GM12878 (cell line): Measurements from ENCODE around the gene DNAJC5. TPM values are rescaled to one million over a fixed set of nuclear protein-coding genes. Genes with fewer than 3 reads are reported as not detected.

Experiments used
- ATAC-seq: fragments of 200-7000 bp; cut with Tn5 transposase; 3 replicates; pipeline ENCODE4 v1.9.1; 2020; ENCODE audit warnings: mild to moderate bottlenecking, moderate library complexity
- BruUV-seq: library from RNA; stranded (reverse); fragments of 400-500 nt; replicated peaks from 2 replicates; lab custom pipeline; 2021; lab: Mats Ljungman, UMichigan
- CTCF ChIA-PET: fragments of 300-600 bp; sonication (Branson Sonifier 250); formaldehyde crosslinking; extraction: SDS; loops from one replicate; lab custom pipeline; 2021; ENCODE audit warnings: inconsistent platforms; lab: Yijun Ruan, JAX
- POLR2A ChIA-PET: fragments of 350-600 bp; formaldehyde crosslinking; extraction: SDS; loops from one replicate; lab custom pipeline; 2021; ENCODE audit warnings: inconsistent platforms; lab: Charles Lee
- RAD21 ChIA-PET: fragments of 300-600 bp; sonication (Branson Sonifier 250); formaldehyde crosslinking; loops from one replicate; lab custom pipeline; 2023; ENCODE audit warnings: antibody characterized with exemption; ENCODE audit not compliant: unreplicated experiment; lab: Charles Lee
- SMC1A ChIA-PET: fragments of 300-600 bp; sonication (Branson Sonifier 250); formaldehyde crosslinking; loops from one replicate; lab custom pipeline; 2023; ENCODE audit not compliant: unreplicated experiment, uncharacterized antibody; lab: Charles Lee
- DNase-seq: peaks from one replicate; pipeline ENCODE4 v3.0.0-alpha.2; 2011; ENCODE audit warnings: low read depth, low spot score
- FAIRE-seq: peaks from 3 replicates; lab custom pipeline; 2011; peaks lifted over from hg19 to GRCh38; lab: Jason Lieb, UNC
- H2AFZ ChIP-seq: 2 replicates; pipeline ENCODE4 v1.6.0; 2011; ENCODE audit warnings: low read depth, low read length, control low read depth; ENCODE audit not compliant: control insufficient read depth
- H3K27ac ChIP-seq: 2 replicates; pipeline ENCODE4 v1.5.1; 2011; ENCODE audit warnings: control low read depth; ENCODE audit not compliant: control insufficient read depth, insufficient read depth
- H3K27me3 ChIP-seq, 2 experiments: replicated peaks in 1 of 2; 2 replicates each; pipeline versions ENCODE4 v1.6.0 to v1.6.1; 2011; ENCODE audit warnings: low read length in 1 of 2; ENCODE audit not compliant: control insufficient read depth in 2 of 2, insufficient read depth in 2 of 2
- H3K36me3 ChIP-seq, 2 experiments: 2 replicates each; pipeline ENCODE4 v1.5.1; 2011; ENCODE audit warnings: low read length in 1 of 2; ENCODE audit not compliant: control insufficient read depth in 2 of 2, insufficient read depth in 2 of 2
- H3K4me1 ChIP-seq: 2 replicates; pipeline ENCODE4 v1.6.1; 2011; ENCODE audit warnings: mild to moderate bottlenecking, low read length, moderate library complexity, mixed read lengths; ENCODE audit not compliant: control insufficient read depth, insufficient read depth
- H3K4me2 ChIP-seq: 2 replicates; pipeline ENCODE4 v1.6.0; 2011; ENCODE audit warnings: control low read depth; ENCODE audit not compliant: control insufficient read depth, insufficient read depth
- H3K4me3 ChIP-seq: fragments of 200-600 bp; sonication (generic); 2 replicates; pipeline ENCODE4 v1.5.1; 2016
- H3K79me2 ChIP-seq: 2 replicates; pipeline ENCODE4 v1.6.0; 2011; ENCODE audit warnings: low read length; ENCODE audit not compliant: control insufficient read depth, insufficient read depth
- H3K9ac ChIP-seq: 2 replicates; pipeline ENCODE4 v1.8.0; 2011; ENCODE audit warnings: low read length, control low read depth, mixed read lengths; ENCODE audit not compliant: control insufficient read depth, insufficient read depth
- H3K9me3 ChIP-seq: replicated peaks from 3 replicates; pipeline ENCODE4 v1.5.1; 2011; ENCODE audit warnings: mild to moderate bottlenecking, low read length; ENCODE audit not compliant: control insufficient read depth, insufficient read depth
- H4K20me1 ChIP-seq: 2 replicates; pipeline ENCODE4 v1.6.0; 2011; ENCODE audit not compliant: control insufficient read depth, insufficient read depth
- ASH2L ChIP-seq: fragments of 300-600, 200-600 bp; sonication (generic); IDR thresholded peaks from 2 replicates; pipeline ENCODE4 v1.6.1; 2017; ENCODE audit warnings: low read depth, mild to moderate bottlenecking, borderline replicate concordance
- BRCA1 ChIP-seq: IDR thresholded peaks from 2 replicates; pipeline ENCODE4 v1.6.1; 2011; ENCODE audit warnings: low read depth, low read length, improper control_type of control experiment
- FOXK2 ChIP-seq: fragments of 450-650 bp; IDR thresholded peaks from 2 replicates; pipeline ENCODE4 v1.6.1; 2017; ENCODE audit warnings: mild to moderate bottlenecking, moderate library complexity
- NR2C2 ChIP-seq: IDR thresholded peaks from 2 replicates; pipeline ENCODE4 v1.6.1; 2011; ENCODE audit warnings: borderline replicate concordance, low read depth; ENCODE audit not compliant: control insufficient read depth, insufficient read length
- POLR2A ChIP-seq: IDR thresholded peaks from 2 replicates; pipeline ENCODE4 v1.6.1; 2011; ENCODE audit warnings: low read depth, mild to moderate bottlenecking, low read length
- POLR2AphosphoS5 ChIP-seq: IDR thresholded peaks from 2 replicates; pipeline ENCODE4 v1.6.1; 2011; ENCODE audit warnings: mild to moderate bottlenecking, low read length, inconsistent platforms
- RAD21 ChIP-seq: IDR thresholded peaks from 2 replicates; pipeline ENCODE4 v1.6.1; 2011; ENCODE audit warnings: mild to moderate bottlenecking, low read depth, low read length, moderate library complexity; ENCODE audit not compliant: insufficient read depth
- SMAD5 ChIP-seq: IDR thresholded peaks from 2 replicates; pipeline ENCODE4 v1.6.1; 2016; ENCODE audit warnings: antibody characterized with exemption, low read depth
- SREBF1 ChIP-seq: IDR thresholded peaks from 2 replicates; pipeline ENCODE4 v1.6.1; 2012; ENCODE audit warnings: mild to moderate bottlenecking, low read length
- TCF7 ChIP-seq: IDR thresholded peaks from 2 replicates; pipeline ENCODE4 v1.6.1; 2014; ENCODE audit warnings: antibody characterized with exemption, borderline replicate concordance
- YBX1 ChIP-seq: fragments of 450-650 bp; IDR thresholded peaks from 2 replicates; pipeline ENCODE4 v1.6.1; 2016; ENCODE audit warnings: antibody characterized with exemption
- ZBTB4 ChIP-seq: fragments of 450-650 bp; formaldehyde crosslinking; IDR thresholded peaks from 2 replicates; pipeline ENCODE4 v1.4.0; 2022; ENCODE audit warnings: mild to moderate bottlenecking, moderate library complexity
- WGBS: methylation state at CpG from one replicate; pipeline ENCODE4 v1.1.6; 2016; ENCODE audit warnings: low lambda C conversion rate; ENCODE audit not compliant: insufficient replicate concordance, insufficient coverage; ENCODE audit errors: missing lambda C conversion rate; 5-methylcytosine and 5-hydroxymethylcytosine counted together
- in situ Hi-C: fragments of 300-500 bp; cut with MboI; formaldehyde crosslinking; loops from 9 replicates; pipeline ENCODE4 v1.14.3; 2018; ENCODE audit warnings: mixed read lengths
- intact Hi-C: fragments of 100-400 bp; cut with micrococcal nuclease; formaldehyde crosslinking; loops from one replicate; pipeline ENCODE4 v1.14.2; 2022; ENCODE audit not compliant: unreplicated experiment
- polyA plus RNA-seq, 11 experiments: library from polyadenylated mRNA; depleted of rRNA in 4 of 11; unstranded in 6 of 11; stranded (reverse) in 5 of 11; fragments of >200 nt; fragmentation: Nextera tagmentation in 4 of 11; fragmentation: Illumina TruSeq in 1 of 11; extraction: Ambion mirVana in 4 of 11; extraction: Trizol in 1 of 11; gene quantifications; 1 replicate in 1 of 11; 2 replicates in 10 of 11; pipeline versions ENCODE4 v1.2.1 to v1.2.3, GENCODE V29; 2011 to 2016; ENCODE audit warnings: inconsistent platforms in 2 of 11, missing spikeins in 2 of 11, low read depth in 1 of 11
- total RNA-seq, 4 experiments: library from RNA; depleted of rRNA in 3 of 4; stranded (reverse); fragments of >200 nt in 3 of 4; fragmentation: Illumina TruSeq in 1 of 4; extraction: Trizol in 1 of 4; gene quantifications; 2 replicates each; pipeline versions ENCODE4 v1.2.1 to v1.2.3, GENCODE V29; 2013 to 2021
- TF ChIP-seq, protein P1 (sequence below): IDR thresholded peaks from 2 replicates; pipeline ENCODE4 v1.6.1; 2011; ENCODE audit warnings: borderline replicate concordance, low read depth, mild to moderate bottlenecking, moderate library complexity, mixed read lengths, low read length; ENCODE audit not compliant: insufficient read depth; ENCODE audit errors: extremely low read length
- TF ChIP-seq, protein P2 (sequence below): fragments of 450-650 bp; IDR thresholded peaks from 2 replicates; pipeline ENCODE4 v1.6.1; 2014; ENCODE audit warnings: mild to moderate bottlenecking

DNAJC5 gene
- total and polyA plus RNA-seq, 10 of the 15 experiments (the other 5 are each of a cell fraction or from before 2014, with no cell fraction given), result 0.69 to 36.8 (median 17.0) TPM

DNA sequence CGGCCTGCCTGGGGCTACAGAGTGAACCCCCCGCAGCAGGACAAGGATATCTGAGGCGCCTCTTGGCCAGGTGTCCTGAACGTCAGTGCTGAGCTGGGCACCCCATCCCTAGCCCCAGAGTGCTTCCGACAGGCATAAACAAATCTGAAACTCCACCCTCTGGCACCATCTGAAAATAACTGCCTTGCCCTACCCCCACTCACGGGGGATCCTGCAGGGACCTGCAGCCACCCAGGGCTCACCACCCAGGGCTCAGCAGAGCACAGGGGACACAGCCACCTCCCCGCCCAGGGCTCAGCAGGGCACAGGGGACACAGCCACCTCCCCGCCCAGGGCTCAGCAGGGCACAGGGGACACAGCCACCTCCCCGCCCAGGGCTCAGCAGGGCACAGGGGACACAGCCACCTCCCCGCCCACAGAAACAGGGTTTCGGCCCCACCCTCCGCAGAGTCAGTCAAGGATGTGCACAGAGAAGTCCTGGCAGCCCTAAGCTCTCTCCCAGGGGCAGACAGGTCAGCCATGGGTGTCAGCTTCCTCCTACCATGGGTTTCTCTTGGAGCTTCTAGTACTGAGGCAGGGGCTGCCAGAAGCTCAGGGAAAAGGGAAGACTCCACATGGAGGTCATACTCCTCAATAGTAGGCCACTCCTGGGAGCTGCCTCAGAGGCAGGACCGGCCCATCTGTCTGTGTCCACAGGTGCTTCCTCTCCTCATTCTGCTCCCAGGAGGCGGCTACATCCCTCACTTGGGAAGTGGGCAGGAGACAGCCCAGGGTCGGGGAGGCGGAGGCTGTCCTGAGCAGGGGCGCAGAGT lies 56.7 kb downstream of the DNAJC5 start (continued):
- no peak for TF ChIP-seq ZBTB4 (CRISPR knock-in tag)
- no peak for TF ChIP-seq YBX1

DNA sequence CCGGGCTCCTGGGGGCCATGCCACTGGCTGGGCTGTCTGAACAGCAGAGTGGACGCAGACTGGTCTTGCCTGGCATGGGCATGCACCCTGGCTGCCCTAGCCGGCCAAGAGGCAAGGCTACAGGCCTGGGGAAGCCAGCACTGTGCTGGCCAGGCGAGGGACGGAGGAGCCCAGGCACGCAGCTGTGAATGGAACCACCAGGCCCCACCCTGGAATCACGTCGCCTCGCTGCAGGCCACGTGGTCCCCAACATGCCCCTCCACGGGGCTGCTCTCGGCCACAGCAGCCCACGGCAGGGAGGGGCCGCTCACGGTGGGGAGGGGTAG lies 57.2 kb downstream of the DNAJC5 start:
- H3K4me2 ChIP-seq, result peak overlapping the region; percentile 44; the same call in 1 of the 2 replicates
- no peak overlapping the region for H3K27ac ChIP-seq
- no peak overlapping the region for H3K9ac ChIP-seq
- ChIA-PET POLR2A (no interaction called here), SMC1A (no interaction called here), CTCF (no interaction called here), RAD21 (no interaction called here)
- H3K79me2 ChIP-seq, result peaks cover 55% of the 10 kb centered on the region
- H4K20me1 ChIP-seq, result peaks cover 7% of the 10 kb centered on the region
- intact Hi-C loops, result no loop called here
- H3K9me3 ChIP-seq, result no peaks in the 10 kb centered on the region
- FAIRE-seq (no peak), DNase-seq (no peak), ATAC-seq (no peak)
- H3K27me3 ChIP-seq, result no peaks in the 10 kb centered on the region
- H2AFZ ChIP-seq, result no peak overlapping the region
- no peak overlapping the region for H3K4me3 ChIP-seq
- H3K36me3 ChIP-seq, result no peaks in the 10 kb centered on the region; a peak in 2 of 4 replicates
- WGBS, result 86% methylated on average over 15 of the region's 15 CpGs
- peaks cover 28% of the 10 kb centered on the region for H3K4me1 ChIP-seq
- BruUV-seq, result no TSS peak
- TF ChIP-seq POLR2A, result no peak
- no peak for TF ChIP-seq FOXK2
- no peak for TF ChIP-seq SMAD5
- TF ChIP-seq RAD21, result no peak
- no peak for TF ChIP-seq ASH2L
- no peak for TF ChIP-seq BRCA1
- TF ChIP-seq, protein P1, sequence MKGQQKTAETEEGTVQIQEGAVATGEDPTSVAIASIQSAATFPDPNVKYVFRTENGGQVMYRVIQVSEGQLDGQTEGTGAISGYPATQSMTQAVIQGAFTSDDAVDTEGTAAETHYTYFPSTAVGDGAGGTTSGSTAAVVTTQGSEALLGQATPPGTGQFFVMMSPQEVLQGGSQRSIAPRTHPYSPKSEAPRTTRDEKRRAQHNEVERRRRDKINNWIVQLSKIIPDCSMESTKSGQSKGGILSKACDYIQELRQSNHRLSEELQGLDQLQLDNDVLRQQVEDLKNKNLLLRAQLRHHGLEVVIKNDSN, result no peak
- TF ChIP-seq SREBF1, result no peak
- TF ChIP-seq, protein P2, sequence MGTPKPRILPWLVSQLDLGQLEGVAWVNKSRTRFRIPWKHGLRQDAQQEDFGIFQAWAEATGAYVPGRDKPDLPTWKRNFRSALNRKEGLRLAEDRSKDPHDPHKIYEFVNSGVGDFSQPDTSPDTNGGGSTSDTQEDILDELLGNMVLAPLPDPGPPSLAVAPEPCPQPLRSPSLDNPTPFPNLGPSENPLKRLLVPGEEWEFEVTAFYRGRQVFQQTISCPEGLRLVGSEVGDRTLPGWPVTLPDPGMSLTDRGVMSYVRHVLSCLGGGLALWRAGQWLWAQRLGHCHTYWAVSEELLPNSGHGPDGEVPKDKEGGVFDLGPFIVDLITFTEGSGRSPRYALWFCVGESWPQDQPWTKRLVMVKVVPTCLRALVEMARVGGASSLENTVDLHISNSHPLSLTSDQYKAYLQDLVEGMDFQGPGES, result no peak
- TF ChIP-seq NR2C2, result no peak
- no peak for TF ChIP-seq TCF7
- no peak for TF ChIP-seq POLR2AphosphoS5
- in situ Hi-C loops, result no loop called here
